H1 (cell line): ENCODE measurements around the gene PPIC. TPM values are rescaled to one million over a fixed set of nuclear protein-coding genes. Genes with fewer than 3 reads are reported as not detected.
A peak's percentile ranks its signal among the peaks of the same experiment; 100 is the strongest.

Experiments
- CTCF ChIA-PET: fragments of 300-600 bp; sonication (Branson Sonifier 250); formaldehyde crosslinking; loops from one replicate; lab custom pipeline; 2021; ENCODE audit not compliant: partially characterized antibody; lab: Charles Lee
- POLR2A ChIA-PET: fragments of 300-600 bp; sonication (Branson Sonifier 250); formaldehyde crosslinking; loops from one replicate; lab custom pipeline; 2021; ENCODE audit warnings: inconsistent platforms; ENCODE audit not compliant: partially characterized antibody; lab: Charles Lee
- DNase-seq, 2 experiments: peaks; one replicate each; pipeline versions ENCODE4 v3.0.0 to v3.0.0-alpha.2; 2010 to 2022; ENCODE audit warnings: low spot score in 2 of 2, low read depth in 1 of 2, mixed read lengths in 1 of 2
- FAIRE-seq: peaks from 2 replicates; lab custom pipeline; 2011; peaks lifted over from hg19 to GRCh38; lab: Jason Lieb, UNC
- H2AFZ ChIP-seq: 2 replicates; pipeline ENCODE4 v1.8.1; 2012; ENCODE audit warnings: low read length, inconsistent platforms
- H2AK5ac ChIP-seq: 2 replicates; pipeline ENCODE4 v1.6.1; 2013; ENCODE audit warnings: low read depth, low read length
- H2BK120ac ChIP-seq: replicated peaks from 2 replicates; pipeline ENCODE3; 2013; ENCODE audit warnings: low read depth, low read length, inconsistent platforms
- H2BK12ac ChIP-seq: 2 replicates; pipeline ENCODE4 v1.6.1; 2013; ENCODE audit warnings: low read depth, low read length
- H2BK15ac ChIP-seq: 2 replicates; pipeline ENCODE4 v1.6.1; 2013; ENCODE audit warnings: low read length
- H2BK20ac ChIP-seq: 2 replicates; pipeline ENCODE4 v1.6.1; 2013; ENCODE audit warnings: low read length
- H2BK5ac ChIP-seq: 2 replicates; pipeline ENCODE4 v1.6.1; 2013; ENCODE audit warnings: low read depth, low read length
- H3K14ac ChIP-seq: 2 replicates; pipeline ENCODE4 v1.6.1; 2013; ENCODE audit warnings: inconsistent platforms; ENCODE audit not compliant: insufficient read length
- H3K18ac ChIP-seq: 2 replicates; pipeline ENCODE4 v1.6.1; 2013; ENCODE audit warnings: low read length; ENCODE audit errors: extremely low read depth
- H3K23ac ChIP-seq: 2 replicates; pipeline ENCODE4 v1.6.1; 2013; ENCODE audit warnings: inconsistent platforms; ENCODE audit not compliant: insufficient read length
- H3K23me2 ChIP-seq: 2 replicates; pipeline ENCODE4 v1.6.1; 2013; ENCODE audit warnings: low read depth, low read length
- H3K27ac ChIP-seq: 2 replicates; pipeline ENCODE4 v1.6.1; 2011; ENCODE audit warnings: low read depth, low read length, inconsistent platforms
- H3K27me3 ChIP-seq, 4 experiments: replicated peaks in 1 of 4; 1 replicate in 1 of 4; 2 replicates in 3 of 4; pipeline versions ENCODE4 v1.6.1 to v1.8.1; 2011 to 2013; ENCODE audit warnings: low read length in 3 of 4, mild to moderate bottlenecking in 3 of 4, inconsistent platforms in 2 of 4, mixed read lengths in 2 of 4, moderate library complexity in 1 of 4; ENCODE audit not compliant: control insufficient read depth in 3 of 4, insufficient read depth in 3 of 4; ENCODE audit errors: extremely low read depth in 1 of 4
- H3K36me3 ChIP-seq, 4 experiments: 2 replicates each; pipeline versions ENCODE4 v1.6.1 to v1.8.1; 2011 to 2013; ENCODE audit warnings: mild to moderate bottlenecking in 4 of 4, low read length in 3 of 4, moderate library complexity in 2 of 4, control low read depth in 1 of 4, inconsistent platforms in 1 of 4; ENCODE audit not compliant: insufficient read depth in 4 of 4, control insufficient read depth in 2 of 4
- H3K4ac ChIP-seq: replicated peaks from 2 replicates; pipeline ENCODE3; 2013; ENCODE audit warnings: low read length, low read depth, mixed read lengths, inconsistent platforms; ENCODE audit not compliant: insufficient read length
- H3K4me1 ChIP-seq, 4 experiments: replicated peaks in 1 of 4; 1 replicate in 1 of 4; 2 replicates in 3 of 4; pipeline versions ENCODE4 v1.6.1 to v1.8.1; 2011 to 2013; ENCODE audit warnings: low read length in 3 of 4, inconsistent platforms in 2 of 4, mixed read lengths in 1 of 4; ENCODE audit not compliant: insufficient read depth in 4 of 4, control insufficient read depth in 3 of 4
- H3K4me2 ChIP-seq, 2 experiments: 2 replicates each; pipeline versions ENCODE4 v1.6.1 to v1.8.1; 2011 to 2013; ENCODE audit warnings: low read depth in 2 of 2, low read length in 2 of 2, control low read depth in 1 of 2, inconsistent platforms in 1 of 2, mild to moderate bottlenecking in 1 of 2; ENCODE audit not compliant: insufficient read depth in 1 of 2
- H3K4me3 ChIP-seq, 4 experiments: fragments of 200-600, 300-600 bp in 1 of 4; sonication (generic), shearing (Covaris generic), sonication (Bioruptor Twin) in 1 of 4; 2 replicates each; pipeline versions ENCODE4 v1.5.1 to v1.8.1; 2011 to 2016; ENCODE audit warnings: low read length in 4 of 4, low read depth in 3 of 4, control low read depth in 2 of 4, inconsistent platforms in 2 of 4, mild to moderate bottlenecking in 2 of 4, mixed read lengths in 1 of 4, moderate library complexity in 1 of 4; ENCODE audit not compliant: insufficient read depth in 2 of 4; ENCODE audit errors: extremely low read depth in 1 of 4
- H3K56ac ChIP-seq: replicated peaks from 2 replicates; pipeline ENCODE3; 2013; ENCODE audit warnings: low read depth, mild to moderate bottlenecking, mixed read lengths, low read length, inconsistent platforms; ENCODE audit not compliant: insufficient read length
- H3K79me1 ChIP-seq: 2 replicates; pipeline ENCODE4 v1.6.1; 2013; ENCODE audit warnings: low read depth, low read length, control low read depth
- H3K79me2 ChIP-seq, 2 experiments: 2 replicates each; pipeline versions ENCODE4 v1.6.1 to v1.8.1; 2012 to 2013; ENCODE audit warnings: low read length in 2 of 2, mild to moderate bottlenecking in 2 of 2, inconsistent platforms in 1 of 2; ENCODE audit not compliant: insufficient read depth in 2 of 2, control insufficient read depth in 1 of 2
- H3K9ac ChIP-seq, 4 experiments: replicated peaks in 1 of 4; 1 replicate in 1 of 4; 2 replicates in 3 of 4; pipeline versions ENCODE4 v1.6.1 to v1.8.1; 2011 to 2013; ENCODE audit warnings: low read depth in 3 of 4, low read length in 3 of 4, control low read depth in 2 of 4, mild to moderate bottlenecking in 2 of 4, moderate library complexity in 2 of 4, inconsistent platforms in 1 of 4; ENCODE audit errors: extremely low read depth in 1 of 4
- H3K9me3 ChIP-seq, 2 experiments: 2 replicates each; pipeline versions ENCODE4 v1.6.1 to v1.8.1; 2012 to 2013; ENCODE audit warnings: mild to moderate bottlenecking in 2 of 2, moderate library complexity in 2 of 2, control low read depth in 1 of 2, inconsistent platforms in 1 of 2, low read depth in 1 of 2, low read length in 1 of 2, mixed read lengths in 1 of 2; ENCODE audit not compliant: insufficient read depth in 2 of 2
- H4K20me1 ChIP-seq, 2 experiments: replicated peaks in 1 of 2; 2 replicates each; pipeline versions ENCODE3 to v1.8.1; 2011 to 2013; ENCODE audit warnings: inconsistent platforms in 2 of 2, low read length in 2 of 2, mild to moderate bottlenecking in 1 of 2; ENCODE audit not compliant: insufficient read depth in 2 of 2, control insufficient read depth in 1 of 2
- H4K5ac ChIP-seq: 2 replicates; pipeline ENCODE4 v1.6.1; 2013; ENCODE audit warnings: low read length, low read depth, mixed read lengths, inconsistent platforms; ENCODE audit not compliant: insufficient read length
- H4K8ac ChIP-seq: 2 replicates; pipeline ENCODE4 v1.8.0; 2013; ENCODE audit warnings: mild to moderate bottlenecking, moderate library complexity, low read length, inconsistent platforms; ENCODE audit not compliant: insufficient read depth; ENCODE audit errors: extremely low read depth
- H4K91ac ChIP-seq: replicated peaks from 2 replicates; pipeline ENCODE3; 2013; ENCODE audit warnings: low read length, mixed read lengths, inconsistent platforms; ENCODE audit not compliant: insufficient read length
- BACH1 ChIP-seq: IDR thresholded peaks from 2 replicates; pipeline ENCODE4 v1.6.1; 2012; ENCODE audit warnings: low read length, improper control_type of control experiment
- BCL11A ChIP-seq, 2 experiments: IDR thresholded peaks; one replicate each; pipeline ENCODE4 v1.6.1; 2011; ENCODE audit warnings: low read depth in 2 of 2, low read length in 2 of 2, mild to moderate bottlenecking in 2 of 2
- BRCA1 ChIP-seq: IDR thresholded peaks from 2 replicates; pipeline ENCODE4 v1.6.1; 2012; ENCODE audit warnings: low read depth, low read length, improper control_type of control experiment
- CHD2 ChIP-seq: IDR thresholded peaks from 2 replicates; pipeline ENCODE4 v1.6.1; 2012; ENCODE audit warnings: low read length, improper control_type of control experiment
- CTBP2 ChIP-seq: IDR thresholded peaks from 2 replicates; pipeline ENCODE4 v1.7.0; 2011; ENCODE audit warnings: borderline replicate concordance, mild to moderate bottlenecking, moderate library complexity, mixed read lengths, low read length; ENCODE audit not compliant: insufficient read depth, insufficient read length
- GABPA ChIP-seq: IDR thresholded peaks from 2 replicates; pipeline ENCODE4 v1.6.1; 2011; ENCODE audit warnings: mild to moderate bottlenecking, low read length, moderate library complexity, borderline replicate concordance; ENCODE audit not compliant: insufficient read depth
- GTF2F1 ChIP-seq: IDR thresholded peaks from 2 replicates; pipeline ENCODE4 v1.6.1; 2012; ENCODE audit warnings: low read depth, low read length, improper control_type of control experiment, borderline replicate concordance
- POLR2A ChIP-seq, 2 experiments: IDR thresholded peaks; 1 replicate in 1 of 2; 2 replicates in 1 of 2; pipeline ENCODE4 v1.6.1; 2011; ENCODE audit warnings: low read depth in 2 of 2, low read length in 2 of 2, mild to moderate bottlenecking in 2 of 2; ENCODE audit errors: control extremely low read depth in 1 of 2
- POU5F1 ChIP-seq: IDR thresholded peaks from 2 replicates; pipeline ENCODE4 v1.6.1; 2011; ENCODE audit warnings: low read depth, mild to moderate bottlenecking, low read length, moderate library complexity
- RAD21 ChIP-seq, 2 experiments: IDR thresholded peaks in 1 of 2; conservative IDR thresholded peaks in 1 of 2; 2 replicates each; pipeline ENCODE4 v1.6.1; 2011; ENCODE audit warnings: low read depth in 2 of 2, low read length in 2 of 2, improper control_type of control experiment in 1 of 2, inconsistent platforms in 1 of 2, mild to moderate bottlenecking in 1 of 2, moderate library complexity in 1 of 2
- SAP30 ChIP-seq: fragments of 300-600 bp; sonication (generic); IDR thresholded peaks from 2 replicates; pipeline ENCODE4 v1.7.1; 2012; ENCODE audit warnings: low read length, moderate library complexity, mild to moderate bottlenecking, inconsistent platforms; ENCODE audit not compliant: insufficient read depth, insufficient replicate concordance
- SUZ12 ChIP-seq: fragments of 200-600 bp; sonication (generic); IDR thresholded peaks from 2 replicates; pipeline ENCODE4 v1.6.1; 2012; ENCODE audit warnings: mild to moderate bottlenecking, inconsistent platforms, low read length, moderate library complexity, mixed read lengths
- TAF1 ChIP-seq: IDR thresholded peaks from 2 replicates; pipeline ENCODE4 v1.6.1; 2011; ENCODE audit warnings: mild to moderate bottlenecking, low read depth, low read length
- TAF7 ChIP-seq: optimal IDR thresholded peaks from 2 replicates; pipeline ENCODE3; 2011; ENCODE audit warnings: low read depth, mild to moderate bottlenecking, inconsistent platforms, low read length, moderate library complexity, borderline replicate concordance
- WGBS, 2 experiments: shearing (Covaris generic) in 1 of 2; methylation state at CpG; one replicate each; pipeline versions ENCODE4 v1.1.6 to v1.1.7; 2013 to 2015; ENCODE audit warnings: low lambda C conversion rate in 2 of 2, mixed read lengths in 2 of 2, inconsistent platforms in 1 of 2, low coverage in 1 of 2, missing lambda C conversion rate in 1 of 2; ENCODE audit not compliant: insufficient replicate concordance in 2 of 2, insufficient coverage in 1 of 2, insufficient read length in 1 of 2; ENCODE audit errors: extremely low coverage in 1 of 2, missing lambda C conversion rate in 1 of 2; 5-methylcytosine and 5-hydroxymethylcytosine counted together
- polyA plus RNA-seq, 7 experiments: library from polyadenylated mRNA; depleted of rRNA in 3 of 7; stranded (reverse) in 5 of 7; unstranded in 2 of 7; fragments of >200 nt in 5 of 7; fragments of 200-250 nt in 2 of 7; gene quantifications; 1 replicate in 5 of 7; 2 replicates in 1 of 7; 4 replicates in 1 of 7; pipeline versions ENCODE4 v1.2.1 to v1.2.3, GENCODE V29; 2011 to 2013; ENCODE audit warnings: missing spikeins in 2 of 7, mixed read lengths in 2 of 7
- total RNA-seq: library from RNA; stranded (reverse); fragmentation: NEBNext Ultra II Directional; extraction: Animal tissue kit (Norgen Biotek cat#: 25700); gene quantifications from 2 replicates; pipeline ENCODE4 v1.2.1, GENCODE V29; 2021

The PPIC gene
- total and polyA plus RNA-seq, 2 of the 8 experiments (the other 6 are each of a cell fraction or from before 2014, with no cell fraction given) = 8.5 to 10.4 TPM

- H3K79me1 ChIP-seq = no peaks in the 10 kb centered on the region
- no peak overlapping the region for H2AFZ ChIP-seq
- DNase-seq (no peak), FAIRE-seq (peak; percentile 32)
- H2BK15ac ChIP-seq = no peak overlapping the region
- no peak overlapping the region for H3K14ac ChIP-seq
- ChIA-PET POLR2A (interaction anchor here (1.2 to 1.3 kb wide), 2 partner anchors 71 to 114 kb away, joined by 3 to 4 read pairs; no protein-coding TSS in a partner anchor), CTCF (interaction anchor here (2.5 kb wide), 1 partner anchor 101 kb away, joined by 10 read pairs; no protein-coding TSS in a partner anchor)
- no peak overlapping the region for H2BK12ac ChIP-seq
- H3K23ac ChIP-seq = no peak overlapping the region
- no peak overlapping the region for H2BK20ac ChIP-seq
- H3K4ac ChIP-seq = no peak overlapping the region
- H3K27me3 ChIP-seq = no peaks in the 10 kb centered on the region
- no peaks in the 10 kb centered on the region for H3K23me2 ChIP-seq
- H3K56ac ChIP-seq = no peak overlapping the region
- H3K18ac ChIP-seq = no peak overlapping the region
- no peaks in the 10 kb centered on the region for H3K9me3 ChIP-seq
- H3K4me2 ChIP-seq = peak overlapping the region; percentile 49 to 59
- no peak overlapping the region for H2BK5ac ChIP-seq
- 30% methylated on average over 7 of the region's 7 CpGs; no CpG with 5 or more reads in 1 of the 2 experiments for WGBS, 2 experiments
- H3K9ac ChIP-seq = peak overlapping the region in 1 of 4 experiments; percentile 34; a peak in 1 of 7 replicates
- no peak overlapping the region for H2AK5ac ChIP-seq
- H4K8ac ChIP-seq = no peak overlapping the region
- no peaks in the 10 kb centered on the region for H4K20me1 ChIP-seq
- H3K79me2 ChIP-seq = no peaks in the 10 kb centered on the region
- no peak overlapping the region for H4K91ac ChIP-seq
- H2BK120ac ChIP-seq = no peak overlapping the region
- no peak overlapping the region for H3K27ac ChIP-seq
- no peak overlapping the region for H4K5ac ChIP-seq
- H3K4me1 ChIP-seq = peaks cover 0 to 10% (median 2%) of the 10 kb centered on the region in 4 experiments; a peak in 4 of 7 replicates
- no peaks in the 10 kb centered on the region for H3K36me3 ChIP-seq
- H3K4me3 ChIP-seq = peak overlapping the region in 1 of 4 experiments; percentile 18; a peak in 1 of 8 replicates
- TF ChIP-seq GABPA (no peak), POLR2A (IDR thresholded peaks at IDR 0.05; ENCODE audit: control extremely low read depth in 1 of 2, low read depth in 2 of 2, low read length in 2 of 2) (no peak), CHD2 (no peak), TAF1 (no peak), BRCA1 (no peak), SAP30 (no peak), POU5F1 (no peak), BCL11A (IDR thresholded peaks at IDR 0.05; ENCODE audit: low read depth in 2 of 2, low read length in 2 of 2) (no peak), SUZ12 (no peak), CTBP2 (no peak), BACH1 (no peak), TAF7 (no peak), GTF2F1 (no peak), RAD21 (IDR thresholded peaks at IDR 0.05 in 1 of 2, conservative IDR thresholded peaks at IDR 0.05 in 1 of 2; ENCODE audit: low read depth in 2 of 2, low read length in 2 of 2) (no peak)
Observed at GRCh38 chr5:122997294-122997693, 39.2 kb downstream of the PPIC start.
